Fibroblast of pulmonary artery (primary cell): ENCODE results near the gene FRMD4A.

Experiments used
- DNase-seq: peaks from one replicate; pipeline ENCODE4 v3.0.0-alpha.2; 2010; ENCODE audit warnings: low read depth
- H3K4me3 ChIP-seq: replicated peaks from 2 replicates; pipeline ENCODE4 v1.5.1; 2011; ENCODE audit warnings: low read depth, mild to moderate bottlenecking, control low read depth, low read length, moderate library complexity
- TF ChIP-seq, protein P1 (sequence below): IDR thresholded peaks from 2 replicates; pipeline ENCODE4 v1.5.1; 2011; ENCODE audit warnings: mild to moderate bottlenecking, control low read depth, low read length, inconsistent platforms; ENCODE audit errors: missing control alignments

Gene FRMD4A

DNA sequence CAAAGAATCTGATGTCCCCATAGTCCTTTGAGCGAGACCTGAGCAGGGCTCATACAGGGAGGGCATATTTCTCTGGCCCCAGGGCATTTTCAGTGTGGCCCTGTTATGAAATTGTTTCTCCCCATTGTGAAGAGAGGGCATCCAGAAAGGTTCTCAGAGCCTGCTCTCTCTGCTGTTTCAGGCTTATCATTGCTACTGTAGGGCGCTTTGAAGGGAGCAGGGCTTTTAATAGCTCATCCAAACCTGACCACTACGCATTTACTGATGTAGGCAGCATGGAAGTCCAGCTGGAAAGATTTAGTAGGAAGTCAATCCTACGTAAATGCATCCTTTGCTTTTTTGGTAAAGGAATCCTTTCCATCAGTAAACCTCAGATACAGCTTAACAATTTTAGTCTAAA, 675.9 kb downstream of the FRMD4A start:
- no peak overlapping the region for H3K4me3 ChIP-seq
- TF ChIP-seq, protein P1, sequence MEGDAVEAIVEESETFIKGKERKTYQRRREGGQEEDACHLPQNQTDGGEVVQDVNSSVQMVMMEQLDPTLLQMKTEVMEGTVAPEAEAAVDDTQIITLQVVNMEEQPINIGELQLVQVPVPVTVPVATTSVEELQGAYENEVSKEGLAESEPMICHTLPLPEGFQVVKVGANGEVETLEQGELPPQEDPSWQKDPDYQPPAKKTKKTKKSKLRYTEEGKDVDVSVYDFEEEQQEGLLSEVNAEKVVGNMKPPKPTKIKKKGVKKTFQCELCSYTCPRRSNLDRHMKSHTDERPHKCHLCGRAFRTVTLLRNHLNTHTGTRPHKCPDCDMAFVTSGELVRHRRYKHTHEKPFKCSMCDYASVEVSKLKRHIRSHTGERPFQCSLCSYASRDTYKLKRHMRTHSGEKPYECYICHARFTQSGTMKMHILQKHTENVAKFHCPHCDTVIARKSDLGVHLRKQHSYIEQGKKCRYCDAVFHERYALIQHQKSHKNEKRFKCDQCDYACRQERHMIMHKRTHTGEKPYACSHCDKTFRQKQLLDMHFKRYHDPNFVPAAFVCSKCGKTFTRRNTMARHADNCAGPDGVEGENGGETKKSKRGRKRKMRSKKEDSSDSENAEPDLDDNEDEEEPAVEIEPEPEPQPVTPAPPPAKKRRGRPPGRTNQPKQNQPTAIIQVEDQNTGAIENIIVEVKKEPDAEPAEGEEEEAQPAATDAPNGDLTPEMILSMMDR: no peak
- DNase-seq: no peak

DNA sequence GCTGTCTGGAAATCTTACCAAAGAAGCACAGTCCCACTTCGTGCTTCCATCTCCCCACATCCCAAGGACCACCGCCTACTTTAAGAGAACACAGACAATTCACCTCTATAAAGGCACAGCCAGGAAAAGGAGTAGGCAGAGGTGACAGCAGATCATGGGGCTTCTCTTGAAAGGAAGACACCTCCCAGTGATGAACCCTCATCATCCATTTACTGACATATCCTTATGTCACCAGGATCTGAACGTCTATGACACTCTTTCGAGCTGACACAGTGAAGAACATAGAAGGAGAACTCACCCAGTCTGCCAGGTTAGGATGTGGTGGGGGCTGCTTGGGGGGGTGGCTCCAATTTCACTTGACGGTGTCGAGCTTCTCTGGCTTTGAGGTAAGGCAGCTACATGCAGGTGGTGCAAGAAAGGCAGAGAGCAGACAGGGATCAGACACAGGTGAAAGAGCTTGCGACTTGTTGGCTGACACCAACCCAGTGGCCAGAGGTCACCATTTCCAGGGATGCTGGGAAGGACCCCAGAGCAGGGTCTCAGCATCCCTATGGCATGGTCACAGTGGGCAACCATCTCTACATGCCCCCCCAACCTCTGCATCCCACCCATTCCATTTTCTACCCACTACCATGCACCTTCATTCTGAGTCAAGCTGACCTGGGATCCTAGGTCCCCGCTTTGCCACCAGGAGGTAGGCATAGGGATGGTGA, 676.5 kb downstream of the FRMD4A start:
- TF ChIP-seq, protein P1: no peak
- DNase-seq: no peak
- H3K4me3 ChIP-seq: no peak overlapping the region

DNA sequence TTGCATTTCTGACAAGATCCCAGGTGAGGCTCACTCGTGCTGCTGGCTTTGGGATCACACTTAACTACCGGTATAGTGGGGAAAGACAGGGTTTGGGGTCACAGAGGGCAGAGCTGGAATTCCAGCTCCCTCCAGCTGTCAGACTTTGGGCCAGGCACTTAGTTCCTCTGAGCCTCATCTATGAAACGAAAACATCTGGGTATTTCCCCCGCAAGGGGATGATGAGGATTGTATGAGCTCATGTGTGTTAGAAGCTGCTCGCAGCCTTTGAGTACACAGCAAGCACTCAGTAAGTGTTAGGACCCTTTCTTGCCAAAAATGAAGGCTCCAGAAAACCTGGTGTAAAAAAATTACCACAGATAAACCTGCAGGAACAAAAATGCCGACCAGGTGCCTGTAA, 677.9 kb downstream of the FRMD4A start:
- DNase-seq: no peak
- TF ChIP-seq, protein P1: no peak
- no peak overlapping the region for H3K4me3 ChIP-seq

DNA sequence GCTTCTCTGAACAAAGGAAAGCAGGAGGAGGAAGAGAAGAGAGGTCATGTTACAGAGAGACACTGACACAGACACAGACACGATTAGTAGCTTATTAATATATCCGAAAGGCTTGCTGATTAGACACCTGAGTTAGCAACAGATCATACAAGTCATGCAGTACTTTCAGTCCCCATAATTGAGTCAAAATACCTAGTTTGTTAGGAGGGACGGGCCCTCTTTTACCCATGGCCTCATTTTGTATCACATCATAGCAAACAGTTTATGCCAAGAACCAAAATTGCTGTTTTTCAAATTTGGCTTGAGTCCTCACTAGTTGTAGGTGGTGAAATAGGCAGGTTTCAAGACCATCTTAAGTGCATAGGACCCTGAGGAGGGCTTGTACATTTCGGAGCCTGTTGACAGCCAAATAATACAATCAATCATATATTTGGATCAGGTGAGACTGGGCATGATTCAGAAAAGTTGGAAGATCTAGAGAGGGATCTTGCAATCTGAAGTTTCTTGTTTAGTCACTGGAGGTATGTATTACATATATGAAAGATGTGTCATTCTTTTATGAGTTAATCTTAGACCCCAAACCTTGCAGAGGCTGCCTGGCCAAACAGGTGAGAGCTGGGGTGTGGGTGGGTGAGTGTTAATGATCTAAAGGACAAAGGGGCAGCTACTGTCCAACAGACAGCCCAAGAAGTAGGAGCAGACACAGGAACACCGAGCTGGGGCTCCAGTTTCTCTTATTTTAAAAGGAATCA, 678.6 kb downstream of the FRMD4A start:
- no peak overlapping the region for H3K4me3 ChIP-seq
- TF ChIP-seq, protein P1: no peak
- no peak for DNase-seq

DNA sequence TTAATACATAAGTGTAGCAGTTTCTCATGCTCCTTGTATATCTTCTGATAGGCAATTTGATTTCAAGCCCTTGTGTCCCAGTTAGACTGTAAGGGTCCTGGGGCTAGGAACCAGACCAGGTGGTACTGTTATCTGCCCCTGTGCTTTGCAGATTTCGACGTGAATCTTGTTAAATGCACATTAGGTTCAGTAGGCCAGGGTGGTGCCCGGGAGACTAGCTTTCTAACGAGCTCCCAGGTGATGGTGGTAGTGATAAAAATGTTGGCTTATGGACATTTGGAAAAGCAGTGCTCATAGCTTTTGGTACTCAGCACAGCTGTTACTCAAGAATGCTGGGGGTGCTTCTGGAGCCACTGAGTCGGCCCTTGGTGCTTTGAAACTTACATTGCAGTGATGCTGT, 679.8 kb downstream of the FRMD4A start:
- TF ChIP-seq, protein P1: no peak
- DNase-seq: no peak
- H3K4me3 ChIP-seq: no peak overlapping the region

DNA sequence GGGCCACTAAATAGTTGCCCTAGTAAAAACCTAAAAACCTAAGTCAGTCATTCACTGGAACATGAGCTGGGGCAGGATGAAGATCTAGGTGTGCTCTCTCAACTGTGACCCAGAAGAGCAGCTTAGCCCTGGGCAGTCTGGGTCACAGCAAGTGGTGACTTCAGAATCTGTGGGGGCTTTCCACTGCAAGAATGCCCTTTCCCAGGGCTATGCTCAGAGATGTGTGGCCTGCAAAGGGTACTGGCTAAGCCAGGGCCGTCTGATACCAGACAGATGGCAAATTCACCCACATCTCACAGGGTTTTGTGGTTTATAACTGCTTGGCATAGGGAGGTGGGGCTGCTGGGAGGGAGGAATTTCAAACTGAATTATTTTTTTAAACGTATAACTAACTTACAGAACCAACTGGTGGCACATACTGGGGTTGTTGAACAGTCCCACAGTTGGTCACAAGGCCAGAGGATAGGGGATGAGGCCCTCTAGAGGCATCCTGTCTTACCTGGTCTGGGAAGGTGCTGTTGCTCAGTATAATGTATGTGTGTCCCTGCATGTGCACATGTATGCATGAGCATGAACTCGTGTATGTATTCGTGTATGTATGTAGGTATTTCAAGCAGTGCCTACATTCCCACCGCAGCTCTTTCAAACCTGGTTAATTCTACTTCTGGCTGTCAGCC, 680.7 kb downstream of the FRMD4A start:
- no peak for DNase-seq

More for the DNA sequence above, 680.7 kb downstream of the FRMD4A start:
- H3K4me3 ChIP-seq: no peak overlapping the region
- TF ChIP-seq, protein P1: no peak
